ENCODE results near the gene CC2D2B. TPM values are rescaled to one million over a fixed set of nuclear protein-coding genes. Genes with fewer than 3 reads are reported as not detected.
A peak's percentile ranks its signal among the peaks of the same experiment; 100 is the strongest.

Gene CC2D2B
- total and polyA plus RNA-seq, 2 donors from 2014 or later = 0.80 to 2.5 TPM

GRCh38 chr10:96038476-96039387, 131.0 kb downstream of the CC2D2B start:
- Histone ChIP-seq H3K4me3 (ENCODE audit: low read length in 3 of 3) (no peak overlapping the region), H3K27ac (ENCODE audit: low read depth in 2 of 2, low read length in 2 of 2) (no peak overlapping the region), H3K9ac (ENCODE audit: low read length in 3 of 3) (no peak overlapping the region), H3K27me3 (ENCODE audit: control insufficient read depth, insufficient read depth, low read length) (no peaks in the 10 kb centered on the region), H3K36me3 (ENCODE audit: control insufficient read depth in 2 of 3, insufficient read depth in 3 of 3, low read length in 3 of 3) (no peaks in the 10 kb centered on the region), H3K9me3 (ENCODE audit: control insufficient read depth in 2 of 3, insufficient read depth in 1 of 3, low read length in 3 of 3) (no peaks in the 10 kb centered on the region), H3K4me1 (ENCODE audit: control insufficient read depth in 2 of 3, insufficient read depth in 2 of 3, low read depth in 1 of 3, low read length in 3 of 3) (peaks cover 0 to 5% (median 2%) of the 10 kb centered on the region in 3 donors)
- TF ChIP-seq CTCF (IDR thresholded peaks at IDR 0.05; ENCODE audit: borderline replicate concordance, extremely low read depth, insufficient read depth) = no peak
- intact Hi-C loops (cut with DNase I) = no loop called here
- FAIRE-seq (no peak), DNase-seq (no peak)

DNA sequence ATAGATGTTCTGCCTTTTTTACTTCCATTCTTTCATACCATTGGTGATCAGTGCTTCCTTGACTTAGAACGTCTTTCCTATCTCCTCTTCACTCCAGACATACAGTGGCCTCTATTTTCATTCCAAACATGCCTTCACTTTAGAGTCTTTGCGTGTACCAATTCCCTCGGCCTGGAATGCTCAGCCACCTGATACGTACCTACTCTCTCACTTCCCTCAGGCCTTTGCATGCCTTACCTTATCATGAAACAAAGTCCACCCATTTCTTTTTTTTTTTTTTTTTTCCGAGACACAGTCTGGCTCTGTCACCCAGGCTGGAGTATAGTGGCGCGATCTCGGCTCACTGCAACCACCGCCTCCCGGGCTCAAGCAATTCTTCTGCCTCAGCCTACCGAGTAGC, 133.4 kb downstream of the CC2D2B start:
- FAIRE-seq = no peak
- H3K9me3 ChIP-seq (ENCODE audit: control insufficient read depth in 2 of 3, insufficient read depth in 1 of 3, low read length in 3 of 3) = no peaks in the 10 kb centered on the region
- TF ChIP-seq CTCF (IDR thresholded peaks at IDR 0.05; ENCODE audit: borderline replicate concordance, extremely low read depth, insufficient read depth) = no peak
- no peak overlapping the region for H3K9ac ChIP-seq (ENCODE audit: low read length in 3 of 3)
- H3K36me3 ChIP-seq (ENCODE audit: control insufficient read depth in 2 of 3, insufficient read depth in 3 of 3, low read length in 3 of 3) = no peaks in the 10 kb centered on the region
- no peaks in the 10 kb centered on the region for H3K27me3 ChIP-seq (ENCODE audit: control insufficient read depth, insufficient read depth, low read length)
- peaks cover 0 to 8% (median 5%) of the 10 kb centered on the region in 3 donors for H3K4me1 ChIP-seq (ENCODE audit: control insufficient read depth in 2 of 3, insufficient read depth in 2 of 3, low read depth in 1 of 3, low read length in 3 of 3)
- DNase-seq = no peak
- intact Hi-C loops (cut with DNase I) = no loop called here
- no peak overlapping the region for H3K27ac ChIP-seq (ENCODE audit: low read depth in 2 of 2, low read length in 2 of 2)
- H3K4me3 ChIP-seq (ENCODE audit: low read length in 3 of 3) = no peak overlapping the region

DNA sequence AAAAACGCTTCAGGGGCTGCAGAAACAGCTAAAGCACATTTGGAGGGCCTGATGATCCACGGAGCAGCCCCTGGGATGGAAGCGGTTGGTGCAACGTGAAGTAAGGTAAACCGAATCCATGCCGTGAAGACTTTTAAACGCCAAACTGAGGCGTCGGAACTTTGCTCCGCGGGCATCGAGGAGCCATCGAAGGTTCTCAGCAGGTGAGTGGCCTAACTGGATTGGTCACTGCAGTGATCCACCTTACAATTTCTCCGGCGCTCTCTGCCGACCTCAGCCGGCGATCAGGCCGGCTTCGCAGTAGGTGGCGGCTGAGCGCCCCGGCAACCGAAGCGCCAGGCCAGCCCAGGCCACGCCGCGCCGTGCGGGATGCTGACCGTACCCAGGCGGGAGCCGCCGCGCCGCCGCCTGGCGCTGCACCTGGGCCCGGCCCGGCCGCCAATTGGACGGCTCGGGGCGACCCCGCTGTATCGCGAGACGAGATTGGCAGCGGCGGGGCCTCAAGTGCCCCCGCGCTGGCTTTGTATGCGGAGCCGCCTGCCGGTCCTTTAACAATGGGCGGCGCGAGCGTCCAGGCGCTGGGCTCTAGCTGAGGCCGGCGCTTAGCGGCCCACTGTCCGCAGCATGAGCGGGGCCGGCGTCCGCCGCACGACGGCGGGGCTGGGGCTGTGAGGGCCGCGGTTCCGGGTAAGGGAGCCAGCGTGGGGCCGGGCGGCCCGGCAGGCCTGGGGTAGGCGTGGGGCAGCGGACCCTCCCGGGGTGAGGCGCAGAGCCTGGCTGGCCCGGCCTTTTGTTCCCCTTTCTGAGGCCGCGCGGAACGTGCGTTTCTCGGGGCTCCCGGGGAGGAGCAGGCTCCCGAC, 135.5 kb downstream of the CC2D2B start, which contains the start of gene CCNJ:
CCNJ (plus strand) TSS at position 551 of the 860 bp plus-strand sequence. CDS start 811 bp downstream, outside the sequence.
- Histone ChIP-seq H3K9ac (ENCODE audit: low read length in 3 of 3) (peak within 1 kb of the TSS; percentile 63 to 89 (median 68)), H3K4me3 (ENCODE audit: low read length in 3 of 3) (peak within 1 kb of the TSS; percentile 66 to 80 (median 76)), H3K36me3 (ENCODE audit: control insufficient read depth in 2 of 3, insufficient read depth in 3 of 3, low read length in 3 of 3) (no peaks in the 10 kb centered on the region), H3K4me1 (ENCODE audit: control insufficient read depth in 2 of 3, insufficient read depth in 2 of 3, low read depth in 1 of 3, low read length in 3 of 3) (peaks cover 0 to 8% (median 5%) of the 10 kb centered on the region in 3 donors), H3K27me3 (ENCODE audit: control insufficient read depth, insufficient read depth, low read length) (no peaks in the 10 kb centered on the region), H3K27ac (ENCODE audit: low read depth in 2 of 2, low read length in 2 of 2) (peak within 1 kb of the TSS; percentile 75 to 79), H3K9me3 (ENCODE audit: control insufficient read depth in 2 of 3, insufficient read depth in 1 of 3, low read length in 3 of 3) (no peaks in the 10 kb centered on the region)
- no peak for FAIRE-seq
- intact Hi-C loops (cut with DNase I) = no loop called here
- peak; percentile 91 to 96 (median 95) for DNase-seq
- TF ChIP-seq CTCF (IDR thresholded peaks at IDR 0.05; ENCODE audit: borderline replicate concordance, extremely low read depth, insufficient read depth) = no peak
